Measurements from ENCODE around the gene CA14. TPM values are rescaled to one million over a fixed set of nuclear protein-coding genes. Genes with fewer than 3 reads are reported as not detected.

CA14 gene
- total and polyA plus RNA-seq, 9 of the 15 experiments (the other 6 are each of a cell fraction or from before 2014, with no cell fraction given) = 0.13 to 0.57 (median 0.26) TPM; not detected in 1

DNA sequence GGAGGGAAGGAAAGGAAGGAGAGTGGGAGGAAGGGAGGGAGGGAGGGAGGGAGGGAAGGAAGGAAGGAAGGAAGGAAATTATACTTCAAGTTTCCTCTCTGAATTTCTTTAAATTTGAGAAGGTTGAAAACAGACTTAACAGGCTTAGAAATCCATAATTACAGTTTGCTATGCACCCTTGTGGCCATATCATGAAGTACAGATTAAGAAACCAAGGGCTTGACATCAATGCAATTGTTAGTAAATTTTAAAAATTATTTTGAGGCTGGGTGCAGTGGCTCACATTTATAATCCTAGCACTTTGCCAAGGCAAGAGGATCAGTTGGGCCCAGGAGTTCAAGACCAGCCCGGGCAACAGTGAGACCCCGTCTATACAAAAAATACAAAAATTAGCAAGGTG lies 36.0 kb upstream of the CA14 start:
- no peak overlapping the region for H3K4me2 ChIP-seq (ENCODE audit: insufficient read depth, low read length)
- FAIRE-seq (peak; percentile 19), DNase-seq (ENCODE audit: extremely low read depth in 1 of 4, low spot score in 3 of 4) (peak in 1 of 4 experiments; percentile 28), ATAC-seq (peak; percentile 73)
- no peak overlapping the region for H3K27ac ChIP-seq (ENCODE audit: extremely low read depth, low read depth, low read length)
- H4K20me1 ChIP-seq (replicated peaks; ENCODE audit: control insufficient read depth, insufficient read depth, low read length) = no peaks in the 10 kb centered on the region
- in situ Hi-C loops (cut with MboI) = no loop called here
- ChIA-PET POLR2A (interaction anchor here (0.5 to 1.6 kb wide), 2 partner anchors 12 to 1376 kb away, joined by 3 to 7 read pairs; no protein-coding TSS in a partner anchor), CTCF (ENCODE audit: low intra/inter-chr PET ratio) (interaction anchor here (1.2 to 1.7 kb wide), 2 partner anchors 149 to 171 kb away, joined by 3 to 5 read pairs; no protein-coding TSS in a partner anchor)
- H3K4me1 ChIP-seq (replicated peaks in 1 of 2; ENCODE audit: control insufficient read depth in 2 of 2, insufficient read depth in 2 of 2, low read length in 2 of 2) = no peaks in the 10 kb centered on the region
- H3K36me3 ChIP-seq (ENCODE audit: control insufficient read depth, insufficient read depth, low read length) = peaks cover 60% of the 10 kb centered on the region
- H3K4me3 ChIP-seq = no peak overlapping the region
- H3K9me3 ChIP-seq (replicated peaks; ENCODE audit: control insufficient read depth, insufficient read depth, low read depth, low read length) = no peaks in the 10 kb centered on the region
- no peak overlapping the region for H3K9ac ChIP-seq (ENCODE audit: insufficient read depth in 1 of 2, low read depth in 2 of 2, low read length in 2 of 2)
- no peaks in the 10 kb centered on the region for H3K79me2 ChIP-seq (ENCODE audit: control insufficient read depth, insufficient read depth, low read length)
- TF ChIP-seq ARID3A (IDR thresholded peaks at IDR 0.05; ENCODE audit: borderline replicate concordance, low read depth, low read length) (peak; percentile 72; the same call in 1 of the 2 replicates), RAD21 (CRISPR knock-in tag; conservative IDR thresholded peaks at IDR 0.05 in 1 of 2, IDR thresholded peaks at IDR 0.05 in 1 of 2) (peak in 1 of 2 experiments; percentile 25; a peak in 1 of 4 replicates), MAZ (CRISPR knock-in tag; conservative IDR thresholded peaks at IDR 0.05 in 1 of 2, IDR thresholded peaks at IDR 0.05 in 1 of 2) (no peak), MECOM (CRISPR knock-in tag; IDR thresholded peaks at IDR 0.05) (no peak), PCBP2 (IDR thresholded peaks at IDR 0.05; ENCODE audit: low read depth, low read length, poor library complexity, severe bottlenecking) (peak; percentile 66), HINFP (tag; conservative IDR thresholded peaks at IDR 0.05; ENCODE audit: low read depth) (no peak), RBM34 (IDR thresholded peaks at IDR 0.05; ENCODE audit: borderline replicate concordance, insufficient read depth, low read length) (no peak), TCF7 (IDR thresholded peaks at IDR 0.05; ENCODE audit: borderline replicate concordance) (no peak), NR2C2 (CRISPR knock-in tag; IDR thresholded peaks at IDR 0.05) (no peak), NR2C2 (tag; IDR thresholded peaks at IDR 0.05) (no peak)
- TF ChIP-seq, protein P1, sequence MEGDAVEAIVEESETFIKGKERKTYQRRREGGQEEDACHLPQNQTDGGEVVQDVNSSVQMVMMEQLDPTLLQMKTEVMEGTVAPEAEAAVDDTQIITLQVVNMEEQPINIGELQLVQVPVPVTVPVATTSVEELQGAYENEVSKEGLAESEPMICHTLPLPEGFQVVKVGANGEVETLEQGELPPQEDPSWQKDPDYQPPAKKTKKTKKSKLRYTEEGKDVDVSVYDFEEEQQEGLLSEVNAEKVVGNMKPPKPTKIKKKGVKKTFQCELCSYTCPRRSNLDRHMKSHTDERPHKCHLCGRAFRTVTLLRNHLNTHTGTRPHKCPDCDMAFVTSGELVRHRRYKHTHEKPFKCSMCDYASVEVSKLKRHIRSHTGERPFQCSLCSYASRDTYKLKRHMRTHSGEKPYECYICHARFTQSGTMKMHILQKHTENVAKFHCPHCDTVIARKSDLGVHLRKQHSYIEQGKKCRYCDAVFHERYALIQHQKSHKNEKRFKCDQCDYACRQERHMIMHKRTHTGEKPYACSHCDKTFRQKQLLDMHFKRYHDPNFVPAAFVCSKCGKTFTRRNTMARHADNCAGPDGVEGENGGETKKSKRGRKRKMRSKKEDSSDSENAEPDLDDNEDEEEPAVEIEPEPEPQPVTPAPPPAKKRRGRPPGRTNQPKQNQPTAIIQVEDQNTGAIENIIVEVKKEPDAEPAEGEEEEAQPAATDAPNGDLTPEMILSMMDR (IDR thresholded peaks at IDR 0.05 in 2 of 3, conservative IDR thresholded peaks at IDR 0.05 in 1 of 3; ENCODE audit: insufficient read depth in 2 of 3, low read depth in 1 of 3, low read length in 3 of 3) = peak in 2 of 3 experiments; percentile 22 to 42; a peak in 3 of 6 replicates
- WGBS (ENCODE audit: insufficient coverage, low coverage, missing lambda C conversion rate) = 68% methylated on average over 2 of the region's 2 CpGs
- no TSS peak for BruUV-seq (replicated peaks)
- H3K27me3 ChIP-seq (ENCODE audit: control insufficient read depth in 2 of 2, insufficient read depth in 2 of 2, low read length in 2 of 2) = no peaks in the 10 kb centered on the region
- no peak overlapping the region for H2AFZ ChIP-seq (ENCODE audit: low read depth, low read length)
- H3K9me1 ChIP-seq (ENCODE audit: control insufficient read depth, insufficient read depth, low read length) = no peaks in the 10 kb centered on the region
- intact Hi-C loops (cut with micrococcal nuclease) = no loop called here

Data from K562 (cell line).